DMS114 treated with DMSO at 0.1 percent for 48 hours (cell line): ENCODE measurements around the gene FMO4.
"Not testable (repeated sequence)": the region's sequence is repeated elsewhere in the genome, so short reads cannot be mapped to it uniquely, and the experiment has no call there.

Experiments used
- DNase-seq: peaks from one replicate; lab custom pipeline; 2025; ENCODE audit not compliant: unreplicated experiment; lab: John Stamatoyannopoulos, UW

Gene FMO4, protein sequence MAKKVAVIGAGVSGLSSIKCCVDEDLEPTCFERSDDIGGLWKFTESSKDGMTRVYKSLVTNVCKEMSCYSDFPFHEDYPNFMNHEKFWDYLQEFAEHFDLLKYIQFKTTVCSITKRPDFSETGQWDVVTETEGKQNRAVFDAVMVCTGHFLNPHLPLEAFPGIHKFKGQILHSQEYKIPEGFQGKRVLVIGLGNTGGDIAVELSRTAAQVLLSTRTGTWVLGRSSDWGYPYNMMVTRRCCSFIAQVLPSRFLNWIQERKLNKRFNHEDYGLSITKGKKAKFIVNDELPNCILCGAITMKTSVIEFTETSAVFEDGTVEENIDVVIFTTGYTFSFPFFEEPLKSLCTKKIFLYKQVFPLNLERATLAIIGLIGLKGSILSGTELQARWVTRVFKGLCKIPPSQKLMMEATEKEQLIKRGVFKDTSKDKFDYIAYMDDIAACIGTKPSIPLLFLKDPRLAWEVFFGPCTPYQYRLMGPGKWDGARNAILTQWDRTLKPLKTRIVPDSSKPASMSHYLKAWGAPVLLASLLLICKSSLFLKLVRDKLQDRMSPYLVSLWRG

DNA sequence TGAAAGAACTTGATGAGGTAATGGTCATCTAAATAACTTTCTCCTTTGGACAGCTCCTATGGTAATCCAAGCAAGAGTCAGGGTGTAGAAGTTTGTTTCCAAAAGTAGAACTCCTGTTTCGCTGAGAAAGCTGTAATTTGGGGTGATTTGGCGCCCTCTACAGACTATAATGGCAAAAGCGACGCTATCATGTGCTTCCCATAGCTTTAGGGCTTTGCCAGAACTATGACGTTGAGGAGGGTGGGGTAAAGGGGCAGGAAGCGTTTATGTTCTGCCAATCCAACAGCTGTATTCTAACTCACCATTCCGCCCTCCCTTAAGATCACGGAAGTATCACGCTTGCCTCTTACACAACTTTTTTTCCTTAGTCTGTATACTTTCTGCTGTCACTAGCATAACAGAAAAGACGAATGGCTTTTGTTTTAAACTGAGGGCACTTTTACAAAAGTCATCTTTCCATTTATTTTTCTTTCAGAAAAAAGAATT, at the start of gene FMO4:
Gene FMO4 (plus strand): TSS at position 349 of the 486 bp plus-strand sequence. CDS start 5,643 bp downstream, outside the sequence.
- DNase-seq: peak; percentile 96

DNA sequence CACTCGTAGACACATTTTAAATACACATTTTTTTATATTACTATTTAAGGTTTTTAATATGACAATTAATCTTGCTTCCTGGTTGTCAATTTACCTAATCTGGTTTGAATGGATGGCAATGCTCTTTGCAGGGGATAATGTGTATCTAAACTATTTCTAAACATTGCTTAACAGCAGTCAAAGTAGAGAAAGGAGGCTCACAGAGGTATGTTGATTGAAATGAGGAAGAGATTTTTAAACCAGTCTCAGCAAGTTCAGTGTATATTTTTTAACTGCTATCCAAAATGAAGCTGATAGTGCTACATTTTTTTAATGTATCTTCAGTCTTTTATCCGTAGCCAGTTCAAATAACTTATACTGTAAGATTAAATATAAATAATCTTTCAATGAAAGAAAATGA, 48.3 kb upstream of the FMO4 start:
- no peak for DNase-seq

DNA sequence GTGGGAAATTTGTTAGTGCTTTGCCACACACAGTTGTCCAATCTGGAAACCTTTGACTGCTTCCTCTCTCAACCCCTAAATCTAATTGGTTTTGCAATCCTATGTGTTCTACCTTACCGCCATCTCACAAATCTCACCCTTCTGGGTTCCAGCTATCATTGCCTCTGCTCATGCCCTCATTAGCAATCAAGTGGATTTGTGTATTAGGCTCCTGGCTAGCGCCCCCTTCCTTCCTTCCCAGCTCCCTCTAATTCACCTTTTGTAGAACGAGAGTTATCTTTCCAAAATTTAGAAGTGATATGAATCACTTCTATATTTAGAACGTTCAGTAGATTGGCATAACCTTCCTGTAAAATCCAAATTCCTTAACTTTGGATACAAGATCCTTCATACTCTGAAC, 47.1 kb upstream of the FMO4 start:
- no peak for DNase-seq

DNA sequence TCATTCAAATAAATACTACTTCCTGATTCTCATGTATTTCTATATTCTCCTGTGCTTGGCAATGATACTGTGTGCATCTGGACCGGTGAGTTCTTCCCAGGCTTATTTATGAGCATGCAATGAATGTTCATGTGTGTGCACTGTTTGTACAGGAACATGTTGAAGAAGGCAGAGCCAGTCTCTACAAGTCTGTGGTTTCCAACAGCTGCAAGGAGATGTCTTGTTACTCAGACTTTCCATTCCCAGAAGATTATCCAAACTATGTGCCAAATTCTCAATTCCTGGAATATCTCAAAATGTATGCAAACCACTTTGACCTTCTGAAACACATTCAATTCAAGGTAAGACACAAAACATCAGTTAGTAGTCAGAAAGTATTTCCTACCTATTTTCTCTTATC, 46.6 kb upstream of the FMO4 start:
- DNase-seq: no peak

DNA sequence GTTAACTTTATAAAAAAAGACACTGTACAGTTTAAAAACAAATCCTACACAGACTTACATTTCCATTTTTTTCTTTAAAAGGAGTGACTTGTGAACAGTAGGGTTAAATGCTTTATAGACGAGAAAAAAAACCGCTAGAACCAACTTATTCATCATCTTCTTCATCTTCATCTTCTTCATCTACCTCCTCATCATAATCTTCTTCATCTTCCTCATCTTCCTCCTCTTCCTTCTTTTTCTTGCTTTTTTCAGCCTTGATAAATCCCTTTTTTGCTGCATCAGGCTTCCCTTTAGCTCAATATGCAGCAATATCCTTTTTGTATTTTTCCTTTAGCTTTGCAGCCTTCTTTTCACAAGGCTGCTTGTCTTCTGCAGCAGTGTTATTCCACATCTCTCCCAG, 43.2 kb upstream of the FMO4 start:
- no peak for DNase-seq

DNA sequence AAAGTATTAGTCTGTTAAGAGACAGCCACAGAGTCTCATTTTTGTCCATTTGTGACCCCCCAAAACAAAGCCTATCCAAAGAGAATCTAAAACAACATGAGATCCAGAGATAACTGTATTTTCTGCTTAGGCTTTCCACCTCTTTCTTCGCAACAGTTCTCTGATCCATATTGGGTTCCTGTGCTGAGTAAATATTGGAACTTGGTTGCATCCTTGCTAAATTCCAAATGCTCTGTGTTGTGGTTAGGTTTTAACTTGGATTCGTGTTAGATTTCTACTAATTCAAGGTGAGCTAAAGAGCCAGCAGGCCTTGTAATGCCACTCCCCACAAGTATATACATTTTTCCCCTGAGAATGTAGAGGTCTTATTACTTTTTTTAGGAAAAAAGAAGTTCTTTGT, 36.4 kb upstream of the FMO4 start:
- no peak for DNase-seq

DNA sequence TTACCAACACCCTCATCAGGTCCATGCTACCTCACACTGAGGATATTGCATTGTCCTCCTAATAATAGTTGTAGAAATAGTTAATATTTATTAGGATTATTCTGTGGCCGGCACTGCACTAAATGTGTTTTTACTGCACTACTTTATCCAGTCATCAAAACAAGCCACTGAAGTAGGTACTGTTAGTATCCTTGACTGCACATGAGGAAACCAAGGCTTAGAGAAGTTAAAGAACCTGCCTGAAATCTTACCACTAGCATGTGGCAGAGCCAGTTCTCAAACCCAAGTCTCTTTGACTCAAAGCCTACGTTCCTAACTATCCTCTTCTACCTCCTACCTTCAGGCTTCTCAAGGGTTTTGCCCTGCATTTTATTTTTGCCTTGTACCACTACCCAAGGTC, 34.7 kb upstream of the FMO4 start:
- DNase-seq: no peak

DNA sequence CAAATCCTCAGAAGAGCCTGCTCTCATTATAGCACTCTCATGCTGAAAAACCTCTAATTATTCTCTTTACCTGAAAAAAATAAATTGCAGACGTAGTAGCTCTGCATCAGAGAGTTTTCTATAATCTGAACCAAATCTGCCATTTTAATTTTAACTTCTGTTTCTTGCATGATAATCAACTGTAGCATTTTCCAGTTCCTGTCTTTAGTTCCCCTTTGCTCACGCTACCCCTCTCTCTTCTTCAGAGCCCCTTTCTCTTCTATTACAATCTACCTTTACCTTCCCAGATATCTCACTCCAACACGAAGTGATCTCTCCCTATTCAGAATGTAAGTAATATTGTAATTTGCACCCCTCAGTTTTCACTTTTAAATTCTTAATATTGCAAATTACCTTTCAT, 34.3 kb upstream of the FMO4 start:
- no peak for DNase-seq

DNA sequence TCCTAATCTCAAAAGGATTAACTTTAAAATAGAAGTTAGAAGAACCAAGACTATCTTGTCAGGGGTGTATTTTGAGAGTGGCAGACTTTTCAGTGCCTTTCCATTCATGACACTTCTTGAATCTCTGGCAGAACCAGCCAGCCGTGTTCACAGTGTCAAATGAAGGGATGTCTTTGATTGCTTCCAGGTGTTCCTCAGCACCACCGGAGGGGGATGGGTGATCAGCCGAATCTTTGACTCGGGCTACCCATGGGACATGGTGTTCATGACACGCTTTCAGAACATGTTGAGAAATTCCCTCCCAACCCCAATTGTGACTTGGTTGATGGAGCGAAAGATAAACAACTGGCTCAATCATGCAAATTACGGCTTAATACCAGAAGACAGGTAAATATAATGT, 33.4 kb upstream of the FMO4 start:
- DNase-seq: no peak

DNA sequence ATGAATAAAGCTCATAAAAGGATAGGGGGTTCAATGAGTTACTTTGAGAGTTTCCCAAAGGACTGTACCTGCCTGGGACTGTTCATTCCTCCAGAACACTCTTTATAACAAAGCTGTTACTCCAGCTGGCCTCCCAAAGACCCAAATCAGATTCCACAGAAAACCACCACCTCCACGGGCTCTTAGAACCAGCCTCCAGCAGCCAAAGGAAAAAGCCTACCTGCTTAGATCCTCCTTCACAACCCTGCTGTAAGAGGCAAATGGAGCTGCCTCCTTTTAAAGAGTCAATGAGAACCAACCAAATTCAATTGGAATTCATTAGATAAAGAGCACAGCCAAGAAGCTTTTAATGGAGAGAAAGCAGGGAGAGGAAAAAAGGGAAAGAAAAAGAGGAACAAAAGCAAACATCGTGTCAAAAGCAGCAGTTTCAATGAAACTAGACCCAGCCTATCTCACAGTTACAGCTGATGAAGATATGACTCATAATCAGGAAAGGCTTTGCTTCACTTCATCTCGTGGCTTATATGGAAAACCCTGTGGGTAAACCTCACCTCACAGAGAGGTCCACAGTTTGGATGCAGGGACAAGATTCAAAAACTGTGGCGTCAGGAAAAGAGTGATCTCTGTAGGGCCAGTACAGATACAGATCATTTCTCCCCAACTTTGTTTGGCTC, 27.8 kb upstream of the FMO4 start:
- no peak for DNase-seq

DNA sequence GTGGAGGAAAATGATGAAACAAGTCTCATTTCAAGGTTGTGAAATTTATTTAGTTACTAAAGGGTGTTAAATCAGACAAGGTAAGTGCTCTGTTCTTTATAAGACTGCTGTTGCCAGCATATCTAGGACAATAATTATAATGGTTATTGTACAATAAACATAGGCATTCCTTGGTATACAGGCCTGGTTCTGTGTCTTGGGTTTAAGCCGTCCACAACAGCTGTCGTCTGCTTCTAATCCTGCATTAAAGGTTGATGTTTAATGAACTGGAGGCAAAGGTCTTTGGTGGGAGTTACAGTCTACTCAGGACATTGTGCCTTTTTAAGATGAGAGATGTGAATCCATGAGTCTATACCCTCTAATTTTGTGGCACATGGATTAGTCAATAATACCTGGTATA, 23.4 kb upstream of the FMO4 start:
- DNase-seq: no peak

DNA sequence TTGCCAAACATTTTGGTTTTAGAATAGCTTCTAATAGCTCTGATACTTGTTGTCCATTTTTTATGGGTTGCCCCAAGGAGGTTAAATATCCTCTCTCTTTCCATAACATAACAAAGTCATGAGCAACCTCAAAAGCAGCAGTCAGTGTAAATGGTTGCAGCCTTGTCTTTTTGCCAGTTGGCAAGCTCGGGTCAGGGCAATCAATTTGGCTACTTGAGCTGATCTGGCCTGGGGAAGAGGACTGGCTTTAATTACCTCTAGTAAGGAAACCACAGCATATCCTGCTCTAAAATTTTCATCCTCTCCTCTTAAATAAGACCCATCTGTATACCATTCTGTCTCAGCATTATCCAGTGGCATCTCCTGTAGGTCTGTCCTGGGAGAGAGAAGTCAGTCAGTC, 21.2 kb upstream of the FMO4 start:
- DNase-seq: no peak

DNA sequence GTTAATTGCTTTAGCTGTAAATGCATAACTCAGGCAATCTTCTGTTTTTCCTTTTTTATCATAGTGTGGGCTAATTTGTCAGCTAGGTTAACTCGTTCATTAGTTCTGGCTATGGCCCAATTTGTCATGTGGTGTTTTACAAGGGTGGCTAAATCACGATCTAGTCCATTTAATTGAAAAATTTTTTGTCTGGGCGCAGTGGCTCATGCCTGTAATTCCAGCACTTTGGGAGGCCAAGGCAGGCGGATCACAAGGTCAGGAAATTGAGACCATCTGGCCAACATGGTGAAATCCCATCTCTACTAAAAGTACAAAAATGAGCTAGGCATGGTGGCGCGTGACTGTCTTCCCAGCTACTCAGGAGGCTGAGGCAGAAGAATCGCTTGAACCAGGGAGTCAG, 18.6 kb upstream of the FMO4 start:
- not testable (repeated sequence) for DNase-seq

DNA sequence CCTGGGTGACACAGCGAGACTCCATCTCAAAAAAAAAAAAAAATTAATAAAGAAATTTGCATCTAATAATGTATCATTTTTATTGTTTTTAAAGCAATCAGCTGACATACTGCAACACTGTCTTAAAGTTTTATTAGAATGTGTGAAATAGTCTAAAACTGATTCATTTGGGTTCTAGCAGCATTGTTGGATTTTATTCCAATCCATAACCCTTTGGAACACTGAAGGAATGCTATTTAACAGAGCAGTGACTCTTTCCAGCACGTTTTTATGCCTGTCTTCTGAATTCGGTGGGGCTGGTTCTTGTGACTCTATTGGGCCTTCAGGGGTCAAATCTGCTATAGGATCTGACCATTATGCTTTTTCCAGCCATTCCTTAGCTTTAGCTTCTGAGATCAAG, 18.2 kb upstream of the FMO4 start:
- no peak for DNase-seq

DNA sequence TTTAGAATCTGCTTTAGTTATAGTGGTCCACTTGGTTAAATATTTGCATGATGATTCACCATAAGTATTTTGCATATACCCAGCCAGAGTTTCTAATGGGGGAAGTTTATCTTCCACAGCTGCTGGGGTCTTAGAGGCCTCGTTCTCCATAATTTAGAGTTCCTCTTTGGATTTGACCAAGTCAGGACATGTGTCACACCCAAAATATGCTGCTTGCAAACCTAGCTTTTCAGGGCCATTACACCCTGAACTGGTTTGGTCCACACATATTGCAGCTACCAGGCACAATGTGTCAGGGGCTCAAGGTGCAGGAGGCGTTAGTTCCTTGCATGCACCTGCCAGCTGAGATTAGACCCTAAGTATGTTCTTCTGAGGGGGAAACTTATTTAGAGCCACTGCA, 17.1 kb upstream of the FMO4 start:
- no peak for DNase-seq

DNA sequence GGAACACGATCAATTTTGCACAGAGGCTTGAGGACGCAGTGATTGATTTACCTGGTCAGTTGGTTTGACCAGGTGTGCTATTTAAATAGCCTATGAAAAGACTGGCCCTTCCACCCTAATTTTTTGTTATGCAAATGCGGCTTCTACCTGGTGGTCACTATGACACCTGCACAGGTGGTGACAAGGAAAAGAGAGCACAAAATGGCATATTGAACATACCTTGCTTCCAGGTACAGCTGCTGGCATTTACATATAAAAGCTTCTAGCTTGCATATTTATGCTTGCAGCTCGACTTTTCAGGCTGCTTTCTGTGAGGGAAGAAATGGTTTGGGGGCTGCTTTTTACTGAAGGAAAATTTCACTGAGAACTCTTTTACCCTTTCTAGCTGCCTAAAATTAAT, 15.3 kb upstream of the FMO4 start:
- no peak for DNase-seq

DNA sequence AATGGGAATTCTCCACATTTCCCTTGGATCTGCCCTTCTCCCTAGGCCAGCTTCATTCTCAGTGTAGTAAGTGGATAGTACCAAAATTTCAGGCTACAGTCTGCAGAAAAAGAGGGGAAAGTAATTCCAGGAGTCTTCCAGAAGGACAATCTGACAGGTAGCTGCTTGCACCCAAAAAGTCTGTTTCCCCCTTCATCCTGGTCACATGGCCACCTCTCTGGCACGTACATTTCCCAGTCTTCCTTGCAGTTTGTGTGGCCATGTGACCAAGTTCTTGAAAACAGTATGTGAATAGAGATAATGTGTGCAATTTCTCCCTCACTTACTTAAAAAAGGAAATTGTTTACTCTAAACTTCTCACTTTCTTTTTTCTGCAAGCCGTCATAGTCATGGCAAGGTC, 14.6 kb upstream of the FMO4 start:
- DNase-seq: no peak

DNA sequence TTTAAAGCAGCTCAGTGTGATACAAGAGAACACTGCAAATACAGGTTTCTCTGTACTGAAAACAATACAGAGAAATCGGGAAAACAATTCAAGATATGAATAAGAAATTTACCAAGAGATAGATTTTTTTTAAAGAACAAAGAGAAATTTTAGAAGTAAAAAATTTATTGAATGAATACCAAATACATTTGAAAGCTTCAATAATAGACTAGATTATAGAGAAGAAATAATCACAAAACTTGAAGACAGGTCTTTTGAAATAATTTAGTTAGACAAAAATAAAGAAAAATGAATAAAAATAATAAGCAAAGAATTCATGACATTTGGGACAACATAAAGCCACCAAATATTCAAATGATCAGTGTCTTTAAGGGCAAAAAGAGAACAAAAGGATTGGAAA, 13.6 kb upstream of the FMO4 start:
- DNase-seq: no peak

DNA sequence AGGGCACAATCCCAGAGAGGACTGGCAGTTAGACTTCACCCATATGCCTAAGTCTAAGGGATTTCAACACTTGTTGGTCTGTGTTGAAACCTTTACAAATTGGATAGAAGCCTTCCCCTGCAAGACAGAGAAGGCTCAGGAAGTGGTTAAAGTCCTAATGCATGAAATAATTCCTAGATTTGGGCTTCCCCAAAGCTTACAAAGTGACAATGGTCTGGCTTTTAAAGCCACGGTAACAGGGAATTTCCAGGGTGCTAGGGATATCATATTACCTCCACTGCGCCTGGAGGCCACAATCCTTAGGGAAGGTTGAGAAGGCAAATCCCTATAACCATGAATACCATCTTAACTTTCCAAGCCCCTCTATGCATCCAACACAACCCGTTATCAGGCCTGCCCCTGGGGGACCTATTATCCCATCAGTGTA, 3.3 kb upstream of the FMO4 start:
- DNase-seq: no peak

DNA sequence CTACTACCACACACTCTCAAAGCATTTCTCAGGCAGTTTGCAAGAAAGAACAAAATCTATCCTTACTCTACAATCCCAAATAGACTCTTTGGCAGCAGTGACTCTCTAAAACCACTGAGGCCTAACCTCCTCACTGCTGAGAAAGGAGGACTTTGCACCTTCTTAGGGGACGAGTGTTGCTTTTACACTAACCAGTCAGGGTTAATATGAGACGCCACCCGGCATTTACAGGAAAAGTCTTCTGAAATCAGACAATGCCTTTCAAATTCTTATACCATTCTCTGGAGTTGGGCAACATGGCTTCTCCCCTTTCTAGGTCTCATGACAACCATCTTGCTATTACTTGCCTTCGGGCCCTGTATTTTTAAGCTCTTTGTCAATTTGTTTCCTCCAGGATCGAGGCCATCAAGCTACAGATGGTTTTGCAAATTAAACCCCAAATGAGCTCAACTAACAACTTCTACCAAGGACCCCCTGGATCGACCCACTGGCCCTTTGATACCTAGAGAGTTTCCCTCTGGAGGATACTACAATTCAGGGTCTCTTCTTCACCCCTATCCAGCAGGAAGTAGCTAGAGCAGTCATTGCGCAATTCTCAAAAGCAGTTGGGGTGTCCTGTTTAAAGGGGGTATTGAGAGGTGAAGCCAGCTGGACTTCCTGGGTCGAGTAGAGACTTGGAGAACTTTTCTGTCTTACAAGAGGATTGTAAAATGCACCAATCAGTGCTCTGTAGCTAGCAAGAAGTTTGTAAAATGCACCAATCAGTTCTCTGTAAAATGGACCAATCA, 2.0 kb upstream of the FMO4 start:
- DNase-seq: no peak

DNA sequence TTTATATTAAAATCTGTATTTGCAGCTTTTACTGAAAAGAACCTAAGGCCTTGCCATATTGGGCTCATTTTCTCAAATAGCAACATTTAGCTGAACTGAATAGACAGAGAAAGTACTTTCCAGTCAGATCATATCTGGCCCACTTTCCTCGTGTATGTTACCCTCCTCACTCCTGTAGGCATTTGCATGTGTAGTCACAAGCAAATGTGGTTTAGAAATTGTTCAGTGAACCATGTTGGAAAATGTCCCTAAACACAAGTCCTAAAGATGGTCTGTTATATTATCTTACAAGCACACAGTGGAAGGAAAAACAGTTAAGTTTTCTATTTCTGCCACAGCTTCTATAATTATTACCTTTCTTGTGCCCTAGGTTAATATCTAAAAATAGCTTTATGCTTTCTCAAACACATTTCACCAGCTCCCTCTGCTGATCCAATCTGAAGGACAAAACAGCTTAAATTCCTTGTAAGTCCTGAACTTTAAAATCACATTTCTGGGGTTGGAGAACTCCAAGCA, 606 bp upstream of the FMO4 start:
- no peak for DNase-seq
